Stimulated activated naive CD4-positive, alpha-beta T cell treated with Interleukin-2 at 50 U/mL for 16 hours (primary cell): ENCODE results near the gene CD36.
"Not testable (repeated sequence)": the region's sequence is repeated elsewhere in the genome, so short reads cannot be mapped to it uniquely, and the experiment has no call there.

Source experiments
- DNase-seq: peaks from one replicate; lab custom pipeline; 2025; lab: John Stamatoyannopoulos, UW

The CD36 gene

DNA sequence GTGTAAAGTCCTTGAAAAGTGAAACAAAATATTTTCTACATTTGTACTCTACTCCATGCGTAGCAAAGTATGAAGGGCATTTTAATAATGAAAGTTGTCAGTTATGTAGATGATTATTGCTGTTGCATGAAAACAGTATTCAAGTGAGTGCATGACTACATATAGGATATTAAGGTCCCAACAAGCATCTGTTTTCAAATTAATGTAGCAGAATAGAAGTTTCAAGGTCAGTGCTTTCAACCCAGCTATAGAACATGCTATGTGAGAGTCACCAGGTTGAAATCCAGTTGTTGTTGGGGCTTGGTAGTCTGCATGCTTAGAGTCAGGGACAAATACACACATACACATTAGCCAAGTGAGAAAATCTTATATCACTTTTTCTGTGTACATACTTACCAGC is 14.8 kb downstream of the CD36 start:
- DNase-seq = no peak

DNA sequence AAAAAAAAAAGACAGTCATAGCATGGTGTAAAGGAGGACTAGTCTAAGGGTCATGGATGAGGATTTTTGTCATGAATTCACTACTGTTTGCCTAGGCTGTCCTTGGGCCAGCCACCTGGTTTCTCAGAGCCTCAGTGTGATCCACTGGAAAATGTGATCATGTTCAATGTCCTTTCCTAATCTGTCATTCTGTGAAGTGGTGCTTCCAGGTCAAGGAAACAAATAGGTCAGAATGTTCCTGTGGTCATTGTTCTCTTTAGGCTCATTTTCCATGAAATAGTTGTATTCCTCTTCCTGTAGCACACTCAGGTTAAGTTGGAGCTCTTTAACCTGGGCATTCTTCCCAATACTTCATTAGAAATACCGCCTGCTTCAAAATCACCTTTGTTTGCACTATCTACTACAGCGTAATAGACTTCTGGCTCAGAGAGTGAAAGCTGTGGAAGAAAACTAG is 16.5 kb downstream of the CD36 start:
- no peak for DNase-seq

DNA sequence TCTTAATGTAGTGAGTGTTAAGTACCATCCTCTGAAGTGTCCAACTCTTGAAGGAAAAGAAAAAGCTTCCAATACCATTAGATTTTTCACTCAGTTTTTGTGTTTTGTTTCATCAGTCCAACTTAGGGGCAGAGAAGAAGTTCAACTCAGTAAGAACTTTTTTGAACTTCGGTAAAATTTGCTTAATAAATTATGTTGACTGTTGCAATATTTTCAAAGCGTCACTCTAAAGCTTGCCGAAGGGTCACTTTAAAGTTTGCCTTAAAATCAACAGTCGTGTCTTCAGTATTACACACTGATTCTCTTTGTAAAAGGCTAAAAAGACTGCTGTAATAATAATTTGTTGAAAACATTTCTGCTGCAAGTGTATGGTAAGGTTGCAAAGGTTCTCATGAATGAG is 17.6 kb downstream of the CD36 start:
- DNase-seq = no peak

DNA sequence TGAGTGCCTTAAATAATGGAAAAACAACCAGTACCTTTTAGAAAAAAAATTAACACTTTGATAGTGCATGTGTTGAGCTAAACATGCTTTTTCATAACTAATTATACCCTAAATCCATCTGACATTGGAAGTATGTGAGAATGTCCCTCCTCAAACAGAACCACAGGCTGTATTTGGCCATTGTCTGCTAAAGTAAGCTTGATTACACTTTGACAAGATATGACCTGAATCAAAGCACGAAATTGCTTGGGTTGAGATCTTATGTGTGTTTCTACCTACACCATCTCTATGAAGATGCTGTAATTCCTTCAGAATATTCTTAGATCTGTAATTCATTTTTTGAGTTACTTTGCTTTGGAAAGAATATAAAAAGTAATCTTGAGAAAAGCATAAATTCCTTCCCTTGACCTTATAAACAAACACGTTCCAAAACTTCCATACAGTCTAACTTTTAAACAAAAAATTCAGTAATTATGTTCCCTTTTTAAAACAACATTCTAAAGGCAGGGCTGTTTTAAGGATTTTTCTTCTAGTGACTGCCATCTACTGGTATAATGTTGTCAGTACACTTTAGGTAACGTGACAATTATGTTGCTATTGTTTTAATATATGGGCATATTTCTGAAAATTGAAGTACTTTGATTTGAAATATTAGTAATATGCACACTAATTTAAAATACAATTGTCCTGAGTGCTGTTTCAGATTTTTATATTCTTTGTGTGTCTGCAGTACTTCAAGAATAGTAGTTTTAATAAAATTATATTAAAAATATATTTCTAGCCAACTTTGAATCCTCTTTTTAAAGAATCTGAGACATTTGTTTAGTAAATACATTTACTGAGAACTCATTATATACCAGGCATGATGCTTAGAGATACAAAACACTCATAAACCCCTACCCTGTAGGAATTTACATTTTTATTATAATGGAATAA is 20.9 kb downstream of the CD36 start:
- DNase-seq = no peak

DNA sequence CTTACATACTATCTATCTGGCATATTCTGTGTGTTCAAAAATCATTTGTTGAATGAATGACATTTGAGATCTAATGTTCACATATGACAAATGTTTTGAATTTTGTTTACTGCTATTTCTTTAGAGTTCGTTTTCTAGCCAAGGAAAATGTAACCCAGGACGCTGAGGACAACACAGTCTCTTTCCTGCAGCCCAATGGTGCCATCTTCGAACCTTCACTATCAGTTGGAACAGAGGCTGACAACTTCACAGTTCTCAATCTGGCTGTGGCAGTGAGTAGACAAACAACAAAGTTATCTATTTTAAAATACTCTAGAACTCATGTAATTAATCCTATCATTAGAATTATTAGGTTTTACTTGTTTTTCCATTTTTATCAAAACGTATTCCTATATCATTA is 22.5 kb downstream of the CD36 start:
- no peak for DNase-seq

DNA sequence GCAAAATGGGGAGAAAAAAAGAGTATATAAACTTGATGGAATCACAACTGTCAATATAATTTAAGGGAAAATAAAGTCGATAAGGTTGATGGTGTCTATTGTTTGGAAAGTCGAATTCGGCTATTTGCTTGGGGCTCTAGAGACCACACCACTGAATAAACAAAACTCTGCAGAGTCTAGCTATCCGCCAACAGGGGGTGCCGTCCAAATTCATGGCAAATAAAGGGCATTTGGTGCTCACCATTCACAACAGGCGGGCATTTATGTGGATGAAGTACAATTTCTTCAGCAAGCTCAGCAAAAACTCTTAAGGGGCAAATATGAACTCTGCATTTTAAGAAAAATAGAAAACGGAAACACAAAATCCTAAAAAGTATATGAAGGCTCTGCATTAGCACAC is 23.3 kb downstream of the CD36 start:
- no peak for DNase-seq

DNA sequence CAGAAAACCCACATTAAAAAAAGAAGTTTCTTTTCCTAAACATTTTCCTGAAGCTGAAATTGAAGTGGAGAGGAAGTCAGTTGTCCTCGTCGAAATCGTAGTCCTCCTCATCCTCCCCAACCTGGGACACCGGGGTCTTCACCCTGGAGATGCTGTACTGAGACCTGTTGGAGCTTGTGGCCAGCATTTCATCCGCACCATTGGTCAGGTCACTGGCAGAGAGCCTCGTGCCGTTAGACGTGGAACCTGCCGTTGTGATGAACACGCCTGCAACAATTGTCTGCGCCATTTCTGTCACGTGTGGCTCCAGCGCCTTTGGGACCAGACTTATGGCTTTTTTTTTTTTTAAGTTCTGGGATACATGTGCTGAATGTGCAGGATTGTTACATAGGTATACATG is 23.8 kb downstream of the CD36 start:
- DNase-seq = no peak

DNA sequence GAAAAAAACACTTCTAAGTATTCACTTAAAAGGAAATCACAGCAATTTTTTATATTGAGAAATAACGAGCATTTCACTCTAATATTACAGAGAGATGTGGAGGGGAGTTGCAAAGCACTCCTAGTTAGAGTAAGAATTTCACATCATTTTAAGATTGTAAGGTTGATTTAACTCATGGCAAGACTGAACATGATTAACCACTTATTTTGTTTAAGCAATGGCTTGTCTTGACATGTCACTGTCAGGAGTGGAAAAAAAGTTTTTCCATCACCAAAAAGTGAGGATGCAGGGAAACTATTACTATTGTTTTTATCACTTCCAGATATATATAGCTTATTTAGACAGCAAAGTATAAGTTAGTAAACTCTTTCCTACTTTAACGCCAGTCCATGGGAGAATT is 27.1 kb downstream of the CD36 start:
- DNase-seq = no peak

DNA sequence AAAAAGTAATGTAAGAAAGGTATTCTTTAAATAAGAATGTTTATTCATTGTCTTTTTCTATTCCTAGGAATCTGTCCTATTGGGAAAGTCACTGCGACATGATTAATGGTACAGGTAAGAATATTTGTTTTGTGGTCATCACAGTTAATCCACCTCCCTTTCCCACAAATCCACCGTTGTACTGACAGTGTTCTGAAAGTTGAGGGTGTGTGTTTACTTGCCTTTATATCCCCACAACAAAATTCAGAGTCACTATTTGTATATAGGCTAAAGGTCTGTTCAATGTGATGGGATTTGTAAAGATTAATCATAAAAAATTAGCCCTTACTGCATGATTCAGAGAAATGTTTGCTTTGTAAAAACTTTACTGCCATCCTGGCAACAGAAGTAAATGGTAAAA is 27.9 kb downstream of the CD36 start:
- no peak for DNase-seq

DNA sequence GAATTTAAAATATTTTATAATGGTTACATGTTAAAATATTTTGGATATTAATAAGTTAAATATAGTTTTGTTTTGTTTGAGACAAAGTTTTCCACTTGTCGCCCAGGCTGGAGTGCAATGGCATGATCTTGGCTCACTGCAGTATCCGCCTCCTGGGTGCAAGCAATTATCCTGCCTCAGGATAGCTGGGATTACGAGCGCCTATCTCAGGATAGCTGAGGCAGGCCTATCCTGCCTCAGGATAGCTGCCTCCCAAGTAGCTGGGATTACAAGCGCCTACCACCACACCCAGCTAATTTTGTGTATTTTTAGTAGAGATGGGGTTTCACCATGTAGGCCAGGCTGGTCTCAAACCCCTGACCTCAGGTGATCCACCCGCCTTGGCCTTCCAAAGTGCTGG is 30.9 kb downstream of the CD36 start:
- not testable (repeated sequence) for DNase-seq

DNA sequence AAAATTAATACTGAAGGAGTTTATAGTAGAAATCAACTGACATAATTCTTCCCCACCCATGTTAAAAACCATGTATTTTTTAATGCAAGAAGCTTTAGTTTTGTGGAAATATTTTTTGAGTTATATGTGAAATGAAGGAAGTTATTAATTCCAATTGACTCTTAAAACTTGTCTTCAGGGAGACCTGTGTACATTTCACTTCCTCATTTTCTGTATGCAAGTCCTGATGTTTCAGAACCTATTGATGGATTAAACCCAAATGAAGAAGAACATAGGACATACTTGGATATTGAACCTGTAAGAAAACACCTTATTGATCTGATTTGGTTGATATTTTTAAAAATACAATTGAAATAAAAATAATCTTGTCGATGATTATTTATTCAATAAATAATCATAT is 33.3 kb downstream of the CD36 start:
- no peak for DNase-seq

DNA sequence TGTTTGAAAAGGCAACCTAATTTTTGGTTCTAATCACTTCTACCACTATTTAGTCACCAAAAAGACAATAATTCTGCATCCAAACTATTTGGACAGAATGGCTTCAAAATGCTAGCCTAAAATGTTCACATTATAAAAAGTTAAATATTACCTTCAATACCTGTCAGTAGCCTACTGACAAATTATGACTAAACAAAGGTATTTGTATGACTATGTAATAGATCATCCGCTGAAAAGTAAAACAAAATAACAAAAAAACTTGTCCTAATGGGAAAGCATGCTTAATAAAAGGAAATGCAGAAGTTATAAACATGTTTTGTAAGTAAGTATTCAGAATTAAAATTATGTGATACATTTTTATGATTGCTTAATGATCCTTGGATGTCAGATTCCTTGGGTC is 36.6 kb downstream of the CD36 start:
- no peak for DNase-seq

DNA sequence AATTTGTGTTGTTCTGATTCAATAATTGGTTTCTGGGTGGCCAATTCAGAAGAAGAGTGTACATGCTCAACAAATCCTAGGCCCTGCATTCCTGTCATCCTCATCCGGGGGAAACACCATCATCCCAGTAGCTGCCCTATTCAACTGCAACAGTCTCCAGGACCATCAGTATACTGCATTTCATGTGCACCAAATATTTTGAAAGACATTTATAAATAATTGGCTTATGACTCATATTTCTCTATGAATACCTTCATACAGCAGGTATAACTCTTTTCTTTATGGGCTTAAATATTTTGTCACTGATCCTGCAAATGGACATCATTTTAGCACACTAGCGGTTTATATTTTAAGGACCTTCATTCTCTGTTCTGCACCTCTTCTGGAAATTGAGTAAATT is 38.0 kb downstream of the CD36 start:
- no peak for DNase-seq

DNA sequence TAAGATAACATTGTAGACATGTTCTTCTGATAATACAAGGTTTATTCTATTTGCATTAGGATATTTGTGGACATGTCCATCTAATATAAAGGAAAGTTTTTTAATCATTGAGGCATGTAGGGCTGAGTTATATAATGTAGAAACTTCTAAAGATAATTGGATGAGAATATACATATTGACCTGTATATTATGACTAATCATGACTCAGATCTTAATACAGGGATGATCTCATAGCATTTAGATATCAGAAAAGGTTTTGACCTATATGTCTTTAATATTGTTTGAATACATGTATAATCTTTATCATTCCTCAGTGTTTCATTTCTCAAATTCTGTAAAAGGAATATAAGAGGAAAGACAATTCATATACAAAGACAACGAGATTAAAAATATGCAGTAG is 39.2 kb downstream of the CD36 start:
- DNase-seq = no peak

DNA sequence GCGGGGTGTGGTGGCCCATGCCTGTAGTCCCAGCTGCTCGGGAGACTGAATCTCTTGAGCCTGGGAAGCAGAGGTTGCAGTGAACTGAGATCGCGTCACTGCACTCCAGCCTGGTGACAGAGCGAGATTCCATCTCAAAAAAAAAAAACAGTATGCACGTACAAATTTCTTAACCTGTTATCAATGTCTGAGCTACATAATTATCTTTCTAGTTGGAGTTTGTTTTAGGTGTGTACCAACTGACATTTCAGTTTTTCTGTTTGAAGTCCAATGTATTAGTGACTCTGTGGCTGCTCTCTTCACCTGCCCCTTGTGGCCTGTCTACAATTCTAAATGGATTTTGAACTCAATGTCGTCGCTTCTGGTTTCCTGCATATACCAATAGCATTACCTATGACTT is 40.3 kb downstream of the CD36 start:
- DNase-seq = no peak

DNA sequence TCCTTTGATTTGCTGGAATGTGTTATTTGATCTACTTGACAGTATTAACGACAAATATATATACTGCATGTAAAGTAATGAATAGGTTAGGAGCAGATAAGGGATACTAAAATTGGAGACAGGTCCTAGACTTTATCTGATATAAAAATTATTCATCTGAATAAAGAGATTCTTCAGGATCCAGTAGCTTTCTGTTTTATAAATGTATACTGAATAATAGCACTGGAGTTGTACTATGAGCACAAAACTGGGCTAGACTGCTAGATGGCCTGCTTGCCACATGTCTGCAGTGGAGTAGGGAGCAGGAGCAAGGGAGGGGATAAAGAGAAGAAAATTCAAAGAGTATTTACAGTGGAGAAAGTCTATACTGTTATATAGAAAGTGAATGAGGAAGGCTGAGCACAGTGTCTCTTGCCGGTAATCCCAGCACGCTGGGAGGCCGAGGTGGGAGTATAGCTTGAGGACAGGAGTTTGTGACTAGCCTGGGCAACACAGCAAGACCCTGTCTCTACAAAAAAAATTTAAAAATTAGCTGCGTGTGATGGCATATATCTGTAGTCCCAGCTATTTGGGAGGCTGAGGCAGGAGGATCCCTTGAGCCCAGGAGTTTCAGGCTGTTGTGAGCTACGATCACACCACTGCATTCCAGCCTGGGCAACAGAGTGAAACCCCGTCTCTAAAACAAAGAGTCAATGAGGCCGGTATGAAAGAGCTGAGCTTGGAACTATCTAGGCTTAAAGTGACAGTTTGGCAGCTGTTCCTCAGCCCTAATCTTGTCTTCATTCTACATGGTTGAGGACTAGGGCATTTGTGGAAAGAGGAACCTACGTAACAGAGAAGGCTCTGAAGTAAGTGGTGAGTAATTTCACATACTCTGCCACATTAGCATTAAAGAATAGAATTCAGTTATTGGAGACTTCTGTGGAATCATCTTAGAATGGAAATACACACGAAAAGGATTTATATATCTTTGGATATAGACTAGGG is 41.8 kb downstream of the CD36 start:
- no peak for DNase-seq

DNA sequence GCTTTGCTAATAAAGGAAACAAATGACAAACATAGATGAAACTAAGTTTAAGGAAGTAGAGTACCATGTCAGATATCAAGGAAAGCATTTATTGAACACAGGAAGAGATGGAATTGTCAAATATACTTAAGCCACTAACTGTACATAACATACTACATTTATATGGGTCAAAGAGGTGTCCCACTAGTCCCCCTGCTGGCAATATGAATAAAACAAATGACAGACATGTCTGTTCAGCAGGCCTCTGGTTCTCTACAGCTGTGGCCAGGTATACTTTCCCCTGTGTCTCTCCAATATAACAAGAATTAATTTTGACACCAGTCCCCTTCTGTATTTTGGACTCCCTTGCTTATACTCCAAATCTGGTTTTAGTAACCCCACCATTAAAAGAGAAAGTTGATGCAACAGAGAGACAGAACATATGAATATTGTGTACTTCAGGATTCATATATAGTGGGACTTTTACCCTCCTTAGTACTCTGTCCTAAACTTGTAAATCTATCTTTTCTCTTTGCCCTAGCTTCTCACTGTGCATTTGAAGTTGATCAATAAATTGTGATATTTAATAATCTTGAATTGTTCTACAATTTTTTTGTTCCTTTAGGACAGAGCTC is 42.9 kb downstream of the CD36 start:
- DNase-seq = no peak

DNA sequence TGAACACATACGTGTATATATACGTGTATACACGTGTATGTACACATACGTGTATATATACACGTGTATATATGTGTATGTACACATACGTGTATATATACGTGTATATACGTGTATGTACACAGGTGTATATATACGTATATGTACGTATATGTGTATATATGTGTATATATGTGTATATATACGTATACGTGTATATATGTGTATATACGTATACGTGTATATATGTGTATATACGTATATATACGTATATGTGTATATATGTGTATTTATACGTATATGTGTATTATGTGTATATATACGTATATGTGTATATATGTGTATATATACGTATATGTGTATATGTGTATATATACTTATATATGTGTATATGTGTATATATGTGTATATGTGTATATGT is 44.3 kb downstream of the CD36 start:
- no peak for DNase-seq

DNA sequence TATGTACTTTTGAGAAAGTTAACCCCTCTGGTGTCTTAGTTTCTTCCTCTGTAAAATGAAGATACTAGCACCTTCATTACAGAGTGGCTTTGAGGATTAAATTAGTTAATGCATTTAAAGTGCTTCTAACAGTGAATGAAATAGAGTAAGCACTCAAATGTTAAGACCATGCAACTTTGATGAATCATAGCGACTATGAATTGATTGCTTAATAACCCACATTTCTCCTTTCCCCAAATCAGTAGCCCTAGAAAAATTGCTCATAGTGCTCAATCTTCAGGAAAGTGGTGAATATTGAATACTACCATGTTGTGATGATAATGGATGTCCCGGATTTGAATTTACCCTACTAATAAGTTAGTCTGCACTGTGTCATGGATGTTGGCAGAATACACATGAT is 48.1 kb downstream of the CD36 start:
- DNase-seq = no peak

DNA sequence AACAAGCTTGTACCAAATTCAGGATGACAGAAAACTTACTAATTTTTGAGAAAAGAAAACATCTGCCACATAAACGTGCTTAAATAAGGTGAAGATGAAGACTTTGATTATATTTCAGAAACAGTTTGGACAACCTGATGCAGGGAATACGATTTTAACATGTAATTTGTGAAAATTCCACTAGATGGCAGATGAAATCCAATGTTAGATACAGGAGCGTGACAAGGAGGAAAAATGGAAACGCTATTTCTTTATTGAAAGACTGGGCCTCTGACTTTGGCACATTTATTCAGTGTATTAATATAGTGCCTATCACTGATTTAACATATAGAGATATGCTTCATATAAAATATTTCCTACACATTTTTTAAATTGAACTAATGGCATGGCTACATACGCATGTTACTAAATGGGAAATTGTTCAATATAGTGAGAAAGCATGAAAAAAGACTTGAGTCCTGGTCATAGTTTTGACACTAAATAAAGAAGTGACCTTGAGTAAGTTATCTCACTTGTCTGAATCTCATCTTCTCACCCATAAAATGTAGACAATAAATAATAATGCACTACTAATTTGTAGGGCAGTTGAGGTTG is 60.7 kb downstream of the CD36 start:
- no peak for DNase-seq

DNA sequence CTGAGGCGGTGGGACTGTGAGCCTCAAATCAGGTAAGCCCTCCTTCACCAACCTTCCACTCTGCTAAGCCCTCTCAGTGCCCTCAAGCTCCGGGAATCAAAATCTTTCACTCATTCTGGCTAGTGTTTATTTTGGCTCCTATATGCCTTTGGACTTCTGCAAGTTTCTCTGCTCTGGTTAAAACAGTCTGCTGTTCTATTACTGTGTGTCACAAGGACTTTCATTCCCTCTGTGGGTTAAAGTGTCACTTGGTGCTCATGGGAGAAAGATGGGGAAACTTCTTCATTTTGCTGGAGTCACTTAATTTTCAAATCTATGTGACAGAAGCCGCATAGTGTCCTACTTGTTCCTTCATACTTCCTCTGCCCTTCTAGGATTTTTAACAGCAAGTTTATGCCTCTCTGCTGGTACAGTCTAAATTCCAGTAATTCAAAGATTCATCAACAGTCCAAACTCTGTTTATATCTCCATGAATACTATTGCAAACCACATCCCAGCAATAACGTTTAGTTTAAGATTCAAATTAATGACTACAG is 61.3 kb downstream of the CD36 start:
- DNase-seq = no peak

DNA sequence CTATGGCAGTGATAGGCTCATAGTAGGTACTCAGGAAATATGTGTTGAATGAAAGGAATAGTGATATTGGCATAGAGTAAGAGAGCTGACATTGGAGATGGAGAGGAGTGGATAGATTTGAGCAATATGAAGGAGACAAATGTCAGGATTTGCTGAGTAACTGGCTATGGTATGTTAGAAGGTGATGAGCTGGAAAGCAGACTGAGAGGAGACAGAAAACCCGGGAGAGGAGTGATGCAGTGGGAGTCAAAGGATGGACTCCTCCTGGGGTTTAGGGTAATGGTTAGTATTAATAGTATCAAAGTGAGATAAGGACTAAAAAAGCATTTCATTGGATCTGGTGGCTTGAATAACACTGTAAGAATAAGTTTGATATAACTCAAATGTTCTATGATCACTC is 64.8 kb downstream of the CD36 start:
- DNase-seq = no peak
